Measurements from ENCODE around the gene SEMA6D.
"Not testable (repeated sequence)": the region's sequence is repeated elsewhere in the genome, so short reads cannot be mapped to it uniquely, and the experiment has no call there.

Gene SEMA6D

DNA sequence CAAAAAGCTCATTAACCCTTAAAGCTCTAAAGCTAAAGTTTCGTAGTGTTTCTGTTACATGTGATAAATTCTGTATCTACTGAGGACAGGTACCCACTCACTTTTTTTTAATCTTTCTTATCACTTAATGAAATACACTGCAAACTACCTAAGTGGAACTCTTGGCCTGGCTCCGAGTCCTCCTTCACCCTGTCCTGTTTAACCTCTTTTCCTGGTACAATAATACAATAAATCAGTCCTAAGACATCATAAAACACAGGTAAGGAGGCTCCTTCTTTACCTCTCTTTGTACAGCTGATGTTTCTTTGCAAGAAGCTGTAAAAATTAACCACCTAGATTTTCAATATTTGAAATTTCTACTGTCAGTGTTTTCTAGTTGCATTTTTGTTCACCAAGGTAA lies 15.8 kb downstream of the SEMA6D start:
- no peak for DNase-seq (ENCODE audit: low spot score)
- TF ChIP-seq, protein P1, sequence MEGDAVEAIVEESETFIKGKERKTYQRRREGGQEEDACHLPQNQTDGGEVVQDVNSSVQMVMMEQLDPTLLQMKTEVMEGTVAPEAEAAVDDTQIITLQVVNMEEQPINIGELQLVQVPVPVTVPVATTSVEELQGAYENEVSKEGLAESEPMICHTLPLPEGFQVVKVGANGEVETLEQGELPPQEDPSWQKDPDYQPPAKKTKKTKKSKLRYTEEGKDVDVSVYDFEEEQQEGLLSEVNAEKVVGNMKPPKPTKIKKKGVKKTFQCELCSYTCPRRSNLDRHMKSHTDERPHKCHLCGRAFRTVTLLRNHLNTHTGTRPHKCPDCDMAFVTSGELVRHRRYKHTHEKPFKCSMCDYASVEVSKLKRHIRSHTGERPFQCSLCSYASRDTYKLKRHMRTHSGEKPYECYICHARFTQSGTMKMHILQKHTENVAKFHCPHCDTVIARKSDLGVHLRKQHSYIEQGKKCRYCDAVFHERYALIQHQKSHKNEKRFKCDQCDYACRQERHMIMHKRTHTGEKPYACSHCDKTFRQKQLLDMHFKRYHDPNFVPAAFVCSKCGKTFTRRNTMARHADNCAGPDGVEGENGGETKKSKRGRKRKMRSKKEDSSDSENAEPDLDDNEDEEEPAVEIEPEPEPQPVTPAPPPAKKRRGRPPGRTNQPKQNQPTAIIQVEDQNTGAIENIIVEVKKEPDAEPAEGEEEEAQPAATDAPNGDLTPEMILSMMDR (IDR thresholded peaks at IDR 0.05; ENCODE audit: extremely low read depth, missing control alignments), result no peak

- TF ChIP-seq, protein P1 (IDR thresholded peaks at IDR 0.05; ENCODE audit: extremely low read depth, missing control alignments), result no peak
- DNase-seq (ENCODE audit: low spot score), result no peak
Observed at GRCh38 chr15:47736143-47736786, 19.0 kb downstream of the SEMA6D start.

DNA sequence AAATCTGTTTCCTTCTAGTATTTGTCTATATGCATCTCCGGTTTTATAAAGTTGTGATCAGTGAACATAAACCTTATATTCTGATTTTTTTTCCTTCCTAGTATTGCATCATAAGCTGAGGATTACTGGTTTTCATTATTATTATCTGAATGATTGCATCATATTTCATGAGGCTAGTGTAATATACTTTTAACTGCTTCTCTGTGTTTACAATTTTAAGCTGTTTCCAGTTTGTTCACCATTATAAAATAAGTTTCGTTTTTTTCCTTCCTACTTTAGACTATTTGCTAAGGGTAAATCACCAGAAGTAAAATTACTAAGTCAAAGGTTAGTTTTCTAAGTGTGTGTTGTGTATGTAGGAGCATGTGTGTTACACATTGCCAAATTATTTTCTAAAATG lies 20.2 kb downstream of the SEMA6D start:
- DNase-seq (ENCODE audit: low spot score), result no peak
- TF ChIP-seq, protein P1 (IDR thresholded peaks at IDR 0.05; ENCODE audit: extremely low read depth, missing control alignments), result no peak

DNA sequence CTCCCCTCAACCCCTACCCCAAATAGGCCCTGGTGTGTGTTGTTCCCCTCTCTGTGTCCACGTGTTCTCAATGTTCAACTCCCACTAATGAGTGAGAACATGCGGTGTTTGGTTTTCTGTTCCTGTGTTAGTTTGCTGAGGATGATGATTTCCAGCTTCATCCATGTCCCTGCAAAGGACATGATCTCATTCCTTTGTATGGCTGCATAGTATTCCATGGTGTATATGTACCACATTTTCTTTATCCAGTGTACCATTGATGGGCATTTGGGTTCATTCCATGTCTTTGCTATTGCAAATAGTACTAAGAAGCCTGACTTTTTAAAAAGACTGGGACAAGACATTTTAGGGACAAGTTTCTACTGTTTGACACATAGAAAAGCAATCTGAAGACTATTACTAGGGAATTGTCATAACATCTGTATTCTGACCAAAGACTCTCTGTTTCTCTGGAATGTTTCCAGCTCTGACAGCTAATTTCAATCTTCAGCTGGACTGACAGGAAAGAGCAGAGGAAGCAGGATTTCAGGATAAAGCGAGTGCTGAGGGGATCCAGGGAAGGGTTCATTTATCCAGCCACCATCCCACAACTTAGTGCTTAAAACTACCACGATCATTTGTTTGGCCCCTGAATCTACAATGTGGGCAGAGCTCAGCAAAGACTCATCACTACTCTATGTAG lies 21.0 kb downstream of the SEMA6D start:
- DNase-seq (ENCODE audit: low spot score), result not testable (repeated sequence)

DNA sequence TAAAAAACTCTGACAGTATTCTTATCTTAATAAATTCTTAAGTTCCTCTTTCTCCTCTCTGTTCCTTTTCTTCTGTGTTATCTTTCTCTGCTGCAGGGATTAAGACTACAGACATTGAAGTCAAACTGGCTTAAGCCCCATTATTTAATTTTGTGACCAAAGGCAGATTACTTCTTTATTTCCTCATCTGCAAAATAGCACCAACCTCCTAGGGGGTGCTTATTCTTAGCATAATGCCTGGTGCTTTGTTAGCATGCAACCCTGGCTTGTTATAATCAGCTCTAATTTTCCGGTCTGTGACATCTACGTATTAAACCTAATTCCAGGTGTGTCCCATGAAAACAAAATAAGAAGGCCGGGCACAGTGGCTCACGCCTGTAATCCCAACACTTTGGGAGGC lies 23.8 kb downstream of the SEMA6D start:
- no peak for DNase-seq (ENCODE audit: low spot score)
- TF ChIP-seq, protein P1 (IDR thresholded peaks at IDR 0.05; ENCODE audit: extremely low read depth, missing control alignments), result no peak

GRCh38 chr15:47741907-47742306 lies 24.6 kb downstream of the SEMA6D start:
- TF ChIP-seq, protein P1 (IDR thresholded peaks at IDR 0.05; ENCODE audit: extremely low read depth, missing control alignments), result no peak

DNA sequence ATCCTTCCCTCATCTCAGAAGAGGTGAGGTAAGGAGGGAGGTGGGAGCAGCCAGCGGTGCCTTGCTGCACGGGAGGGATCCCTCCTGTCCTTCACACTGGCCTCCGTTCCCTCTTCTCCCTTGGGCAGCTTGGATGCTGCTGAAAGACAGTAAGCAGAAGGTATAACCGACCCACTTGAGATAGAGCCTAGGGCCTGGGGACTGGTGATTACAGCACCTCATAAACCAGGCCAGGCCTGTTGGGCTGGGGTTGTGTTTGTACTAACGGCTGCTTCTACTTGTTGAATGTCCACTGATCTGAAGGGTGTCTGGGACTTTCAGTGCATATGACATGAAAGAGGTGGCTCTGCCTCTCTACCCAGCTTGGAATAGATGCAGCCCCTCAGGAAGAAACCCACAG lies 25.0 kb downstream of the SEMA6D start:
- DNase-seq (ENCODE audit: low spot score), result no peak
- TF ChIP-seq, protein P1 (IDR thresholded peaks at IDR 0.05; ENCODE audit: extremely low read depth, missing control alignments), result no peak

More at GRCh38 chr15:47741907-47742306, 24.6 kb downstream of the SEMA6D start:
- no peak for DNase-seq (ENCODE audit: low spot score)

- TF ChIP-seq, protein P1 (IDR thresholded peaks at IDR 0.05; ENCODE audit: extremely low read depth, missing control alignments), result no peak
- DNase-seq (ENCODE audit: low spot score), result no peak
Observed at GRCh38 chr15:47742742-47743141, 25.4 kb downstream of the SEMA6D start.
